AG08396 (cell line): ENCODE measurements around the gene AIPL1.
A peak's percentile ranks its signal among the peaks of the same experiment; 100 is the strongest.
"Not testable (repeated sequence)": the region's sequence is repeated elsewhere in the genome, so short reads cannot be mapped to it uniquely, and the experiment has no call there.

Source experiments
- DNase-seq: peaks from one replicate; pipeline ENCODE4 v3.0.0; 2012; ENCODE audit warnings: low spot score, mixed read lengths

Gene AIPL1, protein sequence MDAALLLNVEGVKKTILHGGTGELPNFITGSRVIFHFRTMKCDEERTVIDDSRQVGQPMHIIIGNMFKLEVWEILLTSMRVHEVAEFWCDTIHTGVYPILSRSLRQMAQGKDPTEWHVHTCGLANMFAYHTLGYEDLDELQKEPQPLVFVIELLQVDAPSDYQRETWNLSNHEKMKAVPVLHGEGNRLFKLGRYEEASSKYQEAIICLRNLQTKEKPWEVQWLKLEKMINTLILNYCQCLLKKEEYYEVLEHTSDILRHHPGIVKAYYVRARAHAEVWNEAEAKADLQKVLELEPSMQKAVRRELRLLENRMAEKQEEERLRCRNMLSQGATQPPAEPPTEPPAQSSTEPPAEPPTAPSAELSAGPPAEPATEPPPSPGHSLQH

GRCh38 chr17:6435051-6435450 is at the start of gene AIPL1:
Gene AIPL1 (minus strand): TSS chr17:6435121. CDS start chr17:6435104, 17 bp downstream.
- DNase-seq: no peak

DNA sequence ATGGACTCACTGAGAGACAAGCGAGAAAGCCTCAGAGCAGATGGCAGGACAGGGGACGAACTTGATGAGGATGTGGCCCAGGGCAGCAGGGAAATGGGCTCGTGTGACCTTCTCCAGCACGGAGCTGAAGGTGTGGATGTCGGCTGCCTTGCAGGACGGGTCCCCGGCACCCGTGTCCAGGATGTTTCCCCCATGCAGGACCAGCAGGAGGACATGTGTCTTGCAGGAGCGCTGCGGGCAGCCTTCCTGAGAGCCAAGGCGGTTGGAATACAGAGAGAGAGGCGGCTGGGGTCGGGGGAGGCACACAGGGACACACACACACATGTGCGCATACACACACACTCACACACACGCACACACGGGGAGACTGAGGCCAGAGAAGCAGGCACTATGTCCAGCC is 48.6 kb upstream of the AIPL1 start:
- no peak for DNase-seq

DNA sequence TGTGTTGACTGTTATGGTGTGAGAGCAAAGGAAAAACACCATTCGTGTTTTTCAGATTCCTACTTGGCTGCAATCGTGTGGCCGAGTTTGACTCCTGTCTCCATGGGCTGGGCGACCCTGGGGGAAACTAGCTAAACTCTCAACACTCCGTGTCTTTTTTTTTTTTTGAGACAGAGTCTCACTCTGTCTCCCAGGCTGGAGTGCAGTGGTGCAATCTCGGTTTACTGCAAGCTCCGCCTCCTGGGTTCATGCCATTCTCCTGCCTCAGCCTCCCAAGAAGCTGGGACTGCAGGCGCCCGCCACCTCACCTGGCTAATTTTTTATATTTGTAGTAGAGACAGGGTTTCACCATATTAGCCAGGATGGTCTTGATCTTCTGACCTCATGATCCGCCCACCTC is 47.9 kb upstream of the AIPL1 start:
- DNase-seq: not testable (repeated sequence)

DNA sequence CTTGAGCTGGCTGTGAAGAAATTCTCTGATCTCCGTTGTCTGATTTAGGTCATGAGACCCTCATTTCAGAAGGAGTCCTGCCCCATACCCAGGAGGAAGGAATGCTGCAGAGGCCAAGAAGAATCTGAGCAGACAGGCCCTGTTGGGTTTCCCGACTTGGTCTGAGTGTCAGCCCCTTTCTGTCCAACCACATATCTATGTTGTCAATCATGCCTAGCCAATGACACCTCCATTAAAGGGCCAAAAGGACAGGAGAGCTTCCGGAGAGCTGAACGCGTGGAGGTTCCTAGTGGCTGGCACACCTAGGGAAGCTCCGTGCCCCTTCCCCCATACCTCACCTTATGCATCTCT is 47.2 kb upstream of the AIPL1 start:
- DNase-seq: no peak

GRCh38 chr17:6480303-6480675 is 45.4 kb upstream of the AIPL1 start:
- DNase-seq: no peak

- no peak for DNase-seq
Observed at GRCh38 chr17:6479622-6480302, 44.8 kb upstream of the AIPL1 start.

GRCh38 chr17:6478486-6478885 is 43.6 kb upstream of the AIPL1 start:
- DNase-seq: no peak

DNA sequence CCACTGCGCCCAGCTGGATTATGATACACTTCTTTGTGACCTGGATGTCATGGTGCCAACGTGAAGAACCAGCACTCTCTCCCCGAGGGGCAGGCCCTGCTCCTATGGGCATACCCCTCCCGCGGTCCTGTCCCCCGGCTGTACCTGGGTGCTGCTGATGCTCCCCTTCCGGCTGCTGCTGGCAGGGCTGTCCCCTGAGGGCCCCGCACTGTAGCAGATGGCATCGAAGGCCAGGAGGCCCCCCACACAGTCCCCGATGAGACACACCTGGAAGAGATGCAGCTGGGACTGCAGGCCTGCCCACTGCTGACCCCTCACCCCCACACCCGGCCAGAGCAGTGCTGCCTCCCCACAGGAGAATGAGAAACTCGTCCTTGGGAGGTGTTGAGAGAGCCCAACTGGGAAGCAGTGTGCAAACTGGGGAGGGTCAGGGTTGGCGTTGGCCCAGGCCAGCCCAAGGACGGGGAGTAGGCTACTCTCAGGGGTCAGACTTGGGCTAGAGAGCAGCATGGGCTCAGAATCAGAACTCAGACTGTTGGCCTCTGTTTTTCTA is 43.0 kb upstream of the AIPL1 start:
- no peak for DNase-seq

DNA sequence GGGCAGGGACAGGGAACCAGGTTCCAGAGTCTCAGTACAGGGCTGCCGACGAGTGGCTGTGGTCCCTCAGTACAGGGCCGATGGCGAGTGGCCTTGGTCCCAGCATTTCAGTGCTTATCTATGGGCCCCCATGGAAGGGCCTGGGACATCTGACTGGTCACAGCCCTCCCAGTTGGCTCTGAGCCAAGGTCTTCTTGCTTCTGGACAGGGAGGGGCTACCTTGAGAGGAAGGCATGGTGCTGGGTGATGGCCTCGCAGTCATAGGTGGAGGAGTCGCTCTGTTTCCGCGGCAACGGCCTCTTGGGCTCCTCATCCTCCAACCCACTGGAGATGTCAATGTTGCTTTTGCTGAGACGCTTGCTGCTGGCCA is 41.9 kb upstream of the AIPL1 start:
- no peak for DNase-seq

- DNase-seq: no peak
Observed at GRCh38 chr17:6476076-6476809, 41.3 kb upstream of the AIPL1 start.

DNA sequence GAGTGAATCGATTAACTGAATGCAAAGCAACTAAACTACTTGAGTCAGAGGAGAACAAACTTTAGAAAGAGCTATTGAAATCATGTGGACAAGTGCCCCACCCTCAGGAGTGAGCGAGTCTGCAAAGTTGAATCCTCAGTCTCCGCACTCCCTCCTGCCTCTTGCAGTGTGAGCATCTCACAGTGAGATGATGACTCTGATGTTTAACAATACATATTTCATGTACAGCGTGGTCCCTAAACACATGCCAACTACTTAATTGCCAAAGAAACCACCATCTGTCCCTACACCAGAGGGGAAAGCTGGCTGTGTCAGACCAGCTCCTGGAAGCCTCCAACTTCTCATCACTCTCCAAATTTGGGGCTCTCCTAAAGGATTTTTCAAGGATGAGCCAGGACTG is 40.5 kb upstream of the AIPL1 start:
- DNase-seq: no peak

- no peak for DNase-seq
Observed at GRCh38 chr17:6474906-6475305, 40.0 kb upstream of the AIPL1 start.

- no peak for DNase-seq
Observed at GRCh38 chr17:6474376-6474775, 39.5 kb upstream of the AIPL1 start.

DNA sequence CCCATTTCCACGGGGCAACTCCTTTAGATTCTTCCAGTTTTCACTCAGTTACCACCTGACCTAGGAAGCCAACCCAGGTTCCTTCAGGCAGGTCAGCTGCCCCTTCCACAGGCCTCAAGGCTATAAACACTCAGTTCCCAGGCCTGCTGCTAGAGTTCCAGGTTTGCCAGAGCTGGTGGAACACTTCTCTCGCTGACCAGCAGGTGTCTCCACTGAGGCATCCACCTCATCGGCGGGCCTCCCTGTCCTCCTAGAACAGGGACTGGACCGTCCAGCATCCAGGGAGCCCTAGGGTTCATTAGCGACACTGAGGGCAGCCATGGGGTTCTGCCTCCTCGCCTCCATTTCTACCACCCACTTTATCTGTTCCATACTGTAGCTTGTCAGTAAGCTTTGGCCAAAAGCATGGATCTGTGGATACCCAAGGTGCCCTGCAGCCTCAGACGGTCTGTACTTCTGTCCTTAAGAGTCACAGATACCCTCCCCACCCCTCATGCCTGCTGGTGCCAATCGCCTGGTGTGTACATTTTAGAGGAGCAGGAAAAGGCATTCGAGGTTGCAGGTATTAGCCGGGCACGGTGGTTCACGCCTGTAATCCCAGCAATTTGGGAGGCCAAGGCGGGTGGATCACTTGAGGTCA is 38.3 kb upstream of the AIPL1 start:
- peak; percentile 93 for DNase-seq

GRCh38 chr17:6472517-6472916 is 37.6 kb upstream of the AIPL1 start:
- no peak for DNase-seq

GRCh38 chr17:6471531-6472465 is 36.9 kb upstream of the AIPL1 start:
- DNase-seq: peak; percentile 84

DNA sequence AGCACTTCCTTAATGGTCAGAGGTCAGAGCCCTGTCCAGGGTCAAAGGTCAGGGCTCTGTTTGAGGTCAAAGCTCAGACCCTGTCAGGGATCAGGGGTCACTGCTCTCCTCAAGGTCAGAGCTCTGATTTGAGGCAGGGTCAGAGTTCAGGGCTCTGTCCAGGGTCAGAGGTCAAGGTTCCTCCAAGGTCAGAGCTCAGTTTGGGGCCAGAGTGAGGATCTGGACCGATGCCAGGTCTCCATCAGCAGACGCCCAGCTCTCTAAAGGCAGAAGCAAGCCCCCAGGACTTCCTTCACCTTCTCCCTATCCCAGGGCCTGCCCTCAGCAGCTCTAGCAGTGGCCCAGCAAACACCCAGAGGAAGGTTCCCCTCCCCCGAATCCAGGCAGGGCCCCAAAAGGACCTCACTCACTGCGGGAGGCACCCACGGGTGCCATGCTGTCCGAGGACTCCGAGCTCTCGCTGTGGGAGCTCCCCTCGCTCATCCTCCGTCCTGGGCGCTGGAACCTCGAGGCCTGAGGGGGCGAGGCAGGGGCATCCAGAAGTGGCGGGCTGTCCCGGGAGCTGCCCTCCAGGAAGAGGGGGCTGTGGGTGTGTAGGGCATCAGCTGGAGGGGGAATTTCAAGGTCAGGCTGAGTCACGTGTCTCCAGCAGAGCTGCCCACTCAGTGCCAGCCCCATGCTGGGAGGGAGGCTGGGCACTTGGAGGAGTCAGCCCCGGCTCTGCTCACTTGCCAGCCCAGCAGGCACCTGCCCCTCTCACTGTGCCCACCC is 36.0 kb upstream of the AIPL1 start:
- DNase-seq: no peak

DNA sequence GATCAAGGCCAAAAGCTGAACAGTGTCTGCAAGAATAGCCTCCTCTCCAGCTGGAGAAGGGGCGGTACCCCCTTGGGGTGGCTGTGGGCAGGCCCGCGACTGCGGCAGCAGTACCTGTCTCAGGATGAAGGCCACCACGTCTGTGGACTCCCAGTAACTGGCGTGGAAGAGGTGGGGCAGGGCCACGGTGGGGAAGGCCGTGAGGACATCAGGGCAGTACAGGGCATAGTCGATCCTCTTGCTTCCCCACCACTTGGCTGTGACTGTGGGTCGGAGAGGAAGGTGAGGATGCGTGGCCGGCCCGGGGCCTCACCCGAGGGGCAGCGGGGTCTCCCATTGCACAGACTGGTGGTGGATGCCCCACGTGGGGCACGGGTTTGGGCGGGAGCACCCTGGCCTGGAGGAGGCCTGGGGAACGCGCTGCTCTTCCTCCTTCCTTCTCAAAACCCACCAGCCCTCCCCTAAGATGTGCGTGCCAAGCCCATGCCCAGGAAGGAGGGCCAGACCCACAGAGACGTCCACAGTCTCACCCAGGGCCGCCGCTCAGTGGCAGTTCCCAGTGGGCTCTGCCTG is 35.3 kb upstream of the AIPL1 start:
- DNase-seq: no peak

DNA sequence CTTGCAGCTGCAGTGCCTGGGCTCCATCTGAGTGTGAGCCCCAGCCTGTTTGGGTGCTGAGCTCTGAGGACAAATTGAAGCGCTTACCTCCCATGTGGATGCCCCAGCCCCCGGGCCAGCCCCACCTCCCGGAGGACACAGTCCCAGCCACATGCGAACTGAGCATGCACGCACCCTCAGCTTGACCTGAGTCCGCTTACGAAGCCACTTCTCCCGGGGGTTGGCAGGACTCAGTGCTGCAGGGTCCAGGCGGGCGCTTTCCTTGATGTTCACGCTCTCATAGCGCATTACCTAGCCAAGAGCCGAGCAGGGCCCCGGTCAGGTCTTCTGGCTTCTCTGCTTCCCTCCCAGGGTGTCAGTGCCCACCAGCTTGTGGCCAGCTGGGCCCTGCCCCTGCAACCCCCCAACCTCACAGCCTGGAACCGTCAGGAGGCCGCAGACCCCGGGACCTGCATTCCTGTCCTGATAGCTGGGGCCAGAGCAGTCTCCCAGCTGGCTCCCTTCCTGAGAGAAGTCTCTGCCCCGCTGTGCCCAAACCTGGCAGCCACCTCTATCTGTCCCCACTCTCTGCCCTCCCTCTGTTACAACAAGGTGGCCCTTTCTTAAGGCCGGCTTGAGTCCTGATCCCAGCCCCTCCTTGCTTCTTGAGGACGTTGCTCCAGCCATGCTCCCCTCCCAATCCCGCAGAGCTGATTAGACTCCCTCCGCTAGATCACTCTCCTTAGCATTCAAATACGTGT is 33.3 kb upstream of the AIPL1 start:
- no peak for DNase-seq
